Epithelial cell of proximal tubule (primary cell): Measurements from ENCODE around the gene PASK. TPM values are rescaled to one million over a fixed set of nuclear protein-coding genes. Genes with fewer than 3 reads are reported as not detected.

Experiments used
- DNase-seq: peaks from one replicate; pipeline ENCODE4 v3.0.0-alpha.2; 2011; ENCODE audit warnings: low read depth
- H3K4me3 ChIP-seq: 2 replicates; pipeline ENCODE4 v1.5.1; 2011; ENCODE audit warnings: low read depth, mild to moderate bottlenecking, low read length
- total RNA-seq: library from RNA; depleted of rRNA; stranded (reverse); fragments of >200 nt; gene quantifications from 2 replicates; pipeline ENCODE4 v1.2.3, GENCODE V29; 2015
- TF ChIP-seq, protein P1 (sequence below): conservative IDR thresholded peaks from 2 replicates; pipeline ENCODE4 v1.5.1; 2012; ENCODE audit warnings: low read depth, mild to moderate bottlenecking, low read length

PASK gene
- total RNA-seq, 1 donor from 2014 or later, result 10.0 TPM

DNA sequence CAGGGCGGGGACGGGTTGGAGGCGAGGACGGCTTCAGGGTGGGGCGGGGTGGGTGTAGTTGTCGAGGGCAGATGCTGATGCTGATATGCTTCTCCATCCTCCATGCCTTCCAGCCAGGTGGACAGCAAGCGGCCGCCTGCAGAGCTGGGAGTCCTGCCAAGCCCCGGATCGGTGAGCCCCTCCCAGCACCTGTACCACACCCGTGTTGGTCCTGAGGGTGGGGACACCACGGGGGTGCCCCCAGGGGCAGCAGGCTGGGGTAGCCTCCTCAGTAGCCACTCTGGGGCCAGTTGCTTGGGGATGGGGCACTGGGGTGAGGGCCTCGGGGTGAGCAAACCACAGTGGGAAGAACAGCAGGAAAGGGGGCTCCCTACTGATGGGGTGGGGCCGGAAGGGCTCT is 41.8 kb upstream of the PASK start:
- no peak overlapping the region for H3K4me3 ChIP-seq
- TF ChIP-seq, protein P1, sequence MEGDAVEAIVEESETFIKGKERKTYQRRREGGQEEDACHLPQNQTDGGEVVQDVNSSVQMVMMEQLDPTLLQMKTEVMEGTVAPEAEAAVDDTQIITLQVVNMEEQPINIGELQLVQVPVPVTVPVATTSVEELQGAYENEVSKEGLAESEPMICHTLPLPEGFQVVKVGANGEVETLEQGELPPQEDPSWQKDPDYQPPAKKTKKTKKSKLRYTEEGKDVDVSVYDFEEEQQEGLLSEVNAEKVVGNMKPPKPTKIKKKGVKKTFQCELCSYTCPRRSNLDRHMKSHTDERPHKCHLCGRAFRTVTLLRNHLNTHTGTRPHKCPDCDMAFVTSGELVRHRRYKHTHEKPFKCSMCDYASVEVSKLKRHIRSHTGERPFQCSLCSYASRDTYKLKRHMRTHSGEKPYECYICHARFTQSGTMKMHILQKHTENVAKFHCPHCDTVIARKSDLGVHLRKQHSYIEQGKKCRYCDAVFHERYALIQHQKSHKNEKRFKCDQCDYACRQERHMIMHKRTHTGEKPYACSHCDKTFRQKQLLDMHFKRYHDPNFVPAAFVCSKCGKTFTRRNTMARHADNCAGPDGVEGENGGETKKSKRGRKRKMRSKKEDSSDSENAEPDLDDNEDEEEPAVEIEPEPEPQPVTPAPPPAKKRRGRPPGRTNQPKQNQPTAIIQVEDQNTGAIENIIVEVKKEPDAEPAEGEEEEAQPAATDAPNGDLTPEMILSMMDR, result no peak
- DNase-seq, result no peak

DNA sequence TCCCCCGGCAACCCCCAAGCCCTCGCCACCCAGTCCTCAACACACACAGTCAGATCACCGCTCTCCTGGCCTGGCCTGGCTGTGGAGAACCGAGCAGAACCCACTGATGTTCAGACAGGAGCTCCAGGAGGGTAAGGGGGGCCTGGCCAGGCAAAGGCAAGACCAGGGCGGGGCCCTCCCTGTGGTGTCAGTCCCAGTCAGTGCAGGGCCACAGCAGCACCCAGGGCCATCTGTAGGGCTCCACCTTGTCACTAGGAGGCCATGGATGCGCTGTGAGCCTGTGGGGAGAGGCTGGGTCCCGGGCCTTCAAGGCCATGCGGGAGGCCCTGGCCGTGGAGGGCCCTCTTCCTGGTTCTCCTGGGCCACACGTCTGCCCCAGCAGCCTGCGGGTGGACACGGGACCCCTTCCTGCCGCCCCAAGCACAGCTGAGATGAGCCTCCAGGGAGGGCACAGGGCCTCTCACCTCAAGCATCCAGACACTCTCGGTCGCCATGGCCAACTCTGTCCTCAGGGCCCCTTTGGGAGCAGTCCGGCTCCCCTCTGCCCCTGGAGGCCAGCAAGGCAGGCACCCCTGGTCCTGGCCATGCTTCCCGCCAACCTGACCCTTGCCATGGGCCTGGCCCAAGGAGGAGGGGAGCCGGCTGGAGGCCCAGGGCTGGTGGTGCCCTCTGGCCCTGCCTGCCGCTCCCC is 41.2 kb upstream of the PASK start:
- TF ChIP-seq, protein P1, result no peak
- DNase-seq, result no peak
- no peak overlapping the region for H3K4me3 ChIP-seq

DNA sequence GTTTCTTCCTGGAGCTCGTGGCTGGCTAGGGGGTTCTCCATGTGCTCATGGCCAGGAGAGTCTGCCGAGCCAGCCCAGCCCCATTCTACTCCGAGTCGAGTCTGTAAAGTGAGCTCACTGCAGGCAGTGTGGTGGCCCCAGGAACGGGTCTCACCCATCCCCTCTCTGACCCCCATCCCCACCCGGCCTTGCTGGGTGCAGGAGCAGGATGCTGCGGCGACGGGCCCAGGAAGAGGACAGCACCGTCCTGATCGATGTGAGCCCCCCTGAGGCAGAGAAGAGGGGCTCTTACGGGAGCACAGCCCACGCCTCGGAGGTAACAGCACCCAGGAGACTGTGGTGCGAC is 40.6 kb upstream of the PASK start:
- DNase-seq, result no peak
- no peak overlapping the region for H3K4me3 ChIP-seq
- TF ChIP-seq, protein P1, result no peak

DNA sequence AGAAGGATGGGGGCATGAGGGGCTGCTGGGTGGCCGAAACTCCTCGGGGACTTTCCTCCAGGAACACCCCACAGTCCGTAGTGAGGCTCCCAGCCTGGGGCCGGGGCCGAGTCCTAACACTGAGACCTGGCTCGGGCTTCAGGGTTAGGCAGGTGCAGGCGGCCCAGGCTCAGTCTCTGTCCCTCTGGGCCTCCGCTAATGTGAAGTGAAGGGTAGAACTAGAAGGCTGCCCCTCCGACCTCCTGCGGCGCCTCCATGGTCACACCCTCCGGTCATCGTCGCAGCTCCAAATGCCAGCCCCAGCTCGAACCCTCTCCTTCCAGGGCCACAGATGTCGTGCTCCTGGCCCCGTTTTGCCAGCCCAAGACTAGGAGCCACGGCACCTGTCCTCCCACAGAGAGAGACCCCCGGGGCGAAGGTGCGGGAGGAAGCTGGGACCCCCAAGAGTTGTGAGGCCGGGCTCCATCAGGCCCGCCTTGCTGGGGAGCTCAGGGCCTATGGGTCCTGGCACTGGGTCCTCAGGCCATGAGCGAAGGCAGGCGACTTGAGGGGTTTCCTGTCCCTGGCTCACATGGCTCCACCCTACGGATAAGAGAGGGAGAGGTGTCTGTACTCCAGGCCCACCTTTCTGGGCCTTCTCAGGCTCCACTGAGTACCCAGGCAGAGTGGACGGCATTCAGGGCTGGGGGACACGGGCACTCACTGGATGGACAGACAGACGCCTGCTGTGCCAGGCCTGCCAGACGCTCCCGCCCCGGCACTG is 40.0 kb upstream of the PASK start:
- no peak overlapping the region for H3K4me3 ChIP-seq
- TF ChIP-seq, protein P1, result no peak

DNA sequence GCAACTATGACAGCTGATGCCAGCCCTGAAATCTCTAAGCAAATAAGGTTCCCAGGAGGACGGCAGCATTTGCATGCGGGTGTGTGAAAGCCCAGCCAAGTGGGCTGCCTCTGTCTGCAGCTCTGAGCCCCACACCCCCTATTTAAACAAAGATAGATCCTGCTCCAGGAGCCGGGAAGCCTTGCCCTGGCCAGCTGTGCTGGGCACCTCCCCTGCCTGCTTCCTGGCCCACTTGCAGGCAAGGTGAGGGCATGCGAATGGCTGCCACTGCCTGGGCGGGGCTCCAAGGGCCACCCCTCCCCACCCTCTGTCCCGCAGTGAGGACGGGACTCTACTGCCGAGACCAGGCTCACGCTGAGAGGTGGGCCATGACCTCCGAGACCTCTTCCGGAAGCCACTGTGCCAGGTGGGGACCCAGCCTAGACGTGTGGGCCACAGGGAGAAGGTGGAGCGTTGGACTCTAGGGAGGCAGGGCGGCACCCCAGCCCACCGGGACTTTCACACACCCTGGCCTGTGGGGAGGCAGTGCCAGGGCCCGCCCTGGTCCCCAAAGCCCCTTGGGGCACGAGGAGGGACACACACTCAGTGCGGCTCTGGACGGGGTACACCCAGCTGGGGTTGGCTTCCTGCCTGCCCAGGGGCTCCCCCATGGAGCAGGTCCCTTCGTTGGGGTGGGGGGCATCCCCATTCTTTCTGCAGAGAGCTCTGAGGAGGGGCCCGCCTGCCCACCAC is 39.3 kb upstream of the PASK start, which contains the start of gene ANO7:
Gene ANO7 (plus strand): TSS at position 317 of the 732 bp plus-strand sequence. CDS start 1,387 bp downstream, outside the sequence.
- no peak for DNase-seq

More for the DNA sequence above, 40.0 kb upstream of the PASK start:
- DNase-seq, result no peak

DNA sequence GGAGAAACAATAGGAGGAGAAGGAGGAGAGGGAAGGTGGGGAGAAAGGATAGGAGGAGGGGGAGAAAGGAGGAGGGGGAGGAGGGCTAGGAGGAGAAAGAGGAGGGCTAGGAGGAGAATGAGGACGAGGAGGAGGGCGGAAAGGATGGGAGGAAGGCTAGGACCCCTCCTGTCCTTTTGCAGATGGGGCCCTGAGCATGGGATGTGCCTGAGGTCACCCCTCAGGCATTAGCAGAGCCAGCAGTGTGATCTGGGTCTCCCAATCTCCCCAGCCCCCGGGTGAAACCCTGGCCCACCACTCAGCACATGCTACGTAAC is 38.6 kb upstream of the PASK start:
- DNase-seq, result no peak
- H3K4me3 ChIP-seq, result no peak overlapping the region
- TF ChIP-seq, protein P1, result no peak

More for the DNA sequence above, 39.3 kb upstream of the PASK start, which contains the start of gene ANO7:
- no peak within 1 kb of the TSS for H3K4me3 ChIP-seq
- TF ChIP-seq, protein P1, result no peak
